HepG2 (cell line): ENCODE results near the gene BEST2. TPM values are rescaled to one million over a fixed set of nuclear protein-coding genes. Genes with fewer than 3 reads are reported as not detected.

ENCODE experiments used
- ATAC-seq: fragments of 200-7000 bp; cut with Tn5 transposase; 3 replicates; pipeline ENCODE4 v1.9.1; 2020; ENCODE audit warnings: mild to moderate bottlenecking, moderate library complexity
- BruUV-seq: library from RNA; stranded (reverse); fragments of 400-500 nt; replicated peaks from 2 replicates; lab custom pipeline; 2021; lab: Mats Ljungman, UMichigan
- CTCF ChIA-PET: fragments of 300-600 bp; formaldehyde crosslinking; extraction: SDS; loops from one replicate; lab custom pipeline; 2021; ENCODE audit warnings: low total read pairs, inconsistent platforms, low intra/inter-chr PET ratio; lab: Yijun Ruan, JAX
- POLR2A ChIA-PET: fragments of 350-600 bp; sonication (Branson Sonifier 250); formaldehyde crosslinking; loops from one replicate; lab custom pipeline; 2020; ENCODE audit warnings: antibody characterized with exemption, inconsistent platforms; lab: Yijun Ruan, JAX
- DNase-seq: peaks from one replicate; pipeline ENCODE4 v3.0.0-alpha.2; 2015; ENCODE audit warnings: low spot score
- FAIRE-seq: peaks from 3 replicates; lab custom pipeline; 2011; peaks lifted over from hg19 to GRCh38; lab: Jason Lieb, UNC
- H2AFZ ChIP-seq: one replicate; pipeline ENCODE4 v1.6.1; 2011; ENCODE audit warnings: low read length, inconsistent platforms
- H3K27ac ChIP-seq: fragments of 300-600 bp; 3 replicates; pipeline ENCODE4 v1.8.0; 2011; ENCODE audit warnings: mixed run types, mild to moderate bottlenecking, mixed read lengths, low read length, inconsistent platforms; ENCODE audit not compliant: insufficient read depth; ENCODE audit errors: extremely low read length
- H3K27me3 ChIP-seq, 2 experiments: fragments of 200-600 bp in 1 of 2; 2 replicates in 1 of 2; 3 replicates in 1 of 2; pipeline versions ENCODE4 v1.6.0 to v1.8.0; 2011; ENCODE audit warnings: low read length in 2 of 2, mild to moderate bottlenecking in 2 of 2, moderate library complexity in 2 of 2, inconsistent platforms in 1 of 2; ENCODE audit not compliant: insufficient read depth in 2 of 2, control insufficient read depth in 1 of 2
- H3K36me3 ChIP-seq, 2 experiments: fragments of 200-600 bp in 1 of 2; replicated peaks in 1 of 2; 2 replicates in 1 of 2; 3 replicates in 1 of 2; pipeline versions ENCODE4 v1.5.1 to v1.8.0; 2011; ENCODE audit warnings: low read length in 2 of 2, inconsistent platforms in 1 of 2; ENCODE audit not compliant: insufficient read depth in 2 of 2, control insufficient read depth in 1 of 2
- H3K4me1 ChIP-seq: 2 replicates; pipeline ENCODE4 v1.5.1; 2012; ENCODE audit warnings: low read length, inconsistent platforms; ENCODE audit not compliant: insufficient read depth
- H3K4me2 ChIP-seq: 2 replicates; pipeline ENCODE4 v1.6.0; 2011; ENCODE audit warnings: low read depth, low read length, inconsistent platforms
- H3K4me3 ChIP-seq, 3 experiments: fragments of 200-600 bp in 1 of 3; sonication (generic), shearing (Covaris generic) in 1 of 3; replicated peaks in 1 of 3; 2 replicates each; pipeline ENCODE4 v1.5.1; 2011 to 2016; ENCODE audit warnings: low read length in 3 of 3, inconsistent platforms in 2 of 3, low read depth in 2 of 3, mild to moderate bottlenecking in 2 of 3, control low read depth in 1 of 3, mixed read lengths in 1 of 3; ENCODE audit not compliant: insufficient read depth in 1 of 3
- H3K79me2 ChIP-seq: one replicate; pipeline ENCODE4 v1.6.1; 2011; ENCODE audit warnings: low read length, inconsistent platforms; ENCODE audit not compliant: insufficient read depth
- H3K9ac ChIP-seq: 2 replicates; pipeline ENCODE4 v1.6.0; 2011; ENCODE audit warnings: mild to moderate bottlenecking, low read depth, low read length, inconsistent platforms; ENCODE audit not compliant: insufficient read depth
- H3K9me3 ChIP-seq: 2 replicates; pipeline ENCODE4 v1.5.1; 2012; ENCODE audit warnings: mild to moderate bottlenecking, low read length
- H4K20me1 ChIP-seq: 2 replicates; pipeline ENCODE4 v1.6.0; 2011; ENCODE audit warnings: inconsistent platforms, mild to moderate bottlenecking, low read length, moderate library complexity; ENCODE audit not compliant: insufficient read depth
- EP300 ChIP-seq, 3 experiments: sonication (generic) in 1 of 3; formaldehyde crosslinking in 1 of 3; IDR thresholded peaks; 2 replicates each; pipeline versions ENCODE4 v1.5.1 to v1.6.1; 2011 to 2020; ENCODE audit warnings: low read depth in 2 of 3, low read length in 2 of 3, borderline replicate concordance in 1 of 3, improper control_type of control experiment in 1 of 3, mild to moderate bottlenecking in 1 of 3, missing genetic modification reagents in 1 of 3, moderate library complexity in 1 of 3
- GPN1 ChIP-seq: sonication (generic); formaldehyde crosslinking; IDR thresholded peaks from 2 replicates; pipeline ENCODE4 v1.5.1; 2020; ENCODE audit warnings: missing genetic modification reagents, borderline replicate concordance
- KMT2A ChIP-seq: sonication (generic); formaldehyde crosslinking; IDR thresholded peaks from 2 replicates; pipeline ENCODE4 v1.4.0; 2020; ENCODE audit warnings: missing genetic modification reagents
- MED1 ChIP-seq: sonication (generic); formaldehyde crosslinking; IDR thresholded peaks from 2 replicates; pipeline ENCODE4 v1.4.0; 2020; ENCODE audit warnings: missing genetic modification reagents
- MYC ChIP-seq: sonication (generic); formaldehyde crosslinking; IDR thresholded peaks from 2 replicates; pipeline ENCODE4 v1.9.0; 2021; ENCODE audit warnings: missing genetic modification reagents, borderline replicate concordance
- NFIC ChIP-seq: IDR thresholded peaks from 2 replicates; pipeline ENCODE4 v1.6.1; 2012; ENCODE audit warnings: mild to moderate bottlenecking, low read length, inconsistent platforms
- RBM39 ChIP-seq: fragments of 200-400 bp; formaldehyde crosslinking; IDR thresholded peaks from one replicate; pipeline ENCODE4 v1.6.1; 2018; ENCODE audit warnings: antibody characterized with exemption, mild to moderate bottlenecking, low read depth, low read length; ENCODE audit not compliant: poor library complexity, severe bottlenecking
- SAFB2 ChIP-seq: sonication (generic); formaldehyde crosslinking; IDR thresholded peaks from 2 replicates; pipeline ENCODE4 v1.5.1; 2020; ENCODE audit warnings: missing genetic modification reagents, low read depth, mild to moderate bottlenecking, borderline replicate concordance
- SP4 ChIP-seq: sonication (generic); formaldehyde crosslinking; IDR thresholded peaks from 2 replicates; pipeline ENCODE4 v1.8.1; 2023; ENCODE audit warnings: mild to moderate bottlenecking, missing genetic modification reagents
- TCF7 ChIP-seq: sonication (generic); IDR thresholded peaks from 2 replicates; pipeline ENCODE4 v1.6.1; 2016; ENCODE audit warnings: antibody characterized with exemption, low read depth
- ZBTB38 ChIP-seq: sonication (generic); formaldehyde crosslinking; IDR thresholded peaks from 2 replicates; pipeline ENCODE4 v1.5.1; 2020; ENCODE audit warnings: mild to moderate bottlenecking, missing genetic modification reagents
- ZEB1 ChIP-seq: IDR thresholded peaks from 2 replicates; pipeline ENCODE4 v1.6.1; 2012; ENCODE audit warnings: mild to moderate bottlenecking, low read depth, inconsistent platforms; ENCODE audit not compliant: insufficient replicate concordance
- ZNF292 ChIP-seq: sonication (generic); formaldehyde crosslinking; IDR thresholded peaks from 2 replicates; pipeline ENCODE4 v1.8.1; 2022; ENCODE audit warnings: mild to moderate bottlenecking, low read depth, missing genetic modification reagents, borderline replicate concordance
- ZNF326 ChIP-seq: sonication (generic); formaldehyde crosslinking; IDR thresholded peaks from 2 replicates; pipeline ENCODE4 v1.4.0; 2020; ENCODE audit warnings: missing genetic modification reagents, borderline replicate concordance
- ZNF335 ChIP-seq: sonication (generic); formaldehyde crosslinking; IDR thresholded peaks from 2 replicates; pipeline ENCODE4 v1.4.0; 2020; ENCODE audit warnings: missing genetic modification reagents
- ZNF792 ChIP-seq: IDR thresholded peaks from 2 replicates; pipeline ENCODE4 v1.6.1; 2016
- ZNF879 ChIP-seq: sonication (generic); formaldehyde crosslinking; IDR thresholded peaks from 2 replicates; pipeline ENCODE4 v1.8.1; 2023; ENCODE audit warnings: missing genetic modification reagents
- WGBS: methylation state at CpG from one replicate; pipeline ENCODE4 v1.1.6; 2017; ENCODE audit warnings: low lambda C conversion rate; 5-methylcytosine and 5-hydroxymethylcytosine counted together
- in situ Hi-C: cut with HindIII; loops from 2 replicates; pipeline ENCODE4 v1.10.0; 2017; ENCODE audit warnings: low pct_unique_long_range_greater_than_20kb; ENCODE audit not compliant: extremely low pct_ligation_motif_present
- intact Hi-C: fragments of 100-400 bp; cut with micrococcal nuclease; formaldehyde crosslinking; loops from one replicate; pipeline ENCODE4 v1.10.0; 2022; ENCODE audit not compliant: unreplicated experiment
- polyA plus RNA-seq, 8 experiments: library from polyadenylated mRNA; depleted of rRNA in 3 of 8; stranded (reverse) in 7 of 8; unstranded in 1 of 8; fragments of >200 nt; fragmentation: Illumina TruSeq in 4 of 8; extraction: Trizol in 4 of 8; gene quantifications; 2 replicates each; pipeline versions ENCODE4 v1.2.1 to v1.2.3, GENCODE V29; 2011 to 2016; ENCODE audit warnings: low read depth in 4 of 8, missing spikeins in 1 of 8, mixed read lengths in 1 of 8; ENCODE audit not compliant: insufficient read depth in 1 of 8
- total RNA-seq, 5 experiments: library from RNA; depleted of rRNA; stranded (reverse); fragments of >200 nt; fragmentation: Illumina TruSeq; extraction: Trizol; gene quantifications; 2 replicates each; pipeline ENCODE4 v1.2.3, GENCODE V29; 2016; ENCODE audit warnings: low read depth in 1 of 5
- TF ChIP-seq, protein P1 (sequence below): IDR thresholded peaks from 2 replicates; pipeline ENCODE4 v1.6.1; 2016; ENCODE audit warnings: control low read depth

Gene BEST2
- total and polyA plus RNA-seq, 2 of the 13 experiments (the other 11 are each of a cell fraction or from before 2014, with no cell fraction given) = not detected

DNA sequence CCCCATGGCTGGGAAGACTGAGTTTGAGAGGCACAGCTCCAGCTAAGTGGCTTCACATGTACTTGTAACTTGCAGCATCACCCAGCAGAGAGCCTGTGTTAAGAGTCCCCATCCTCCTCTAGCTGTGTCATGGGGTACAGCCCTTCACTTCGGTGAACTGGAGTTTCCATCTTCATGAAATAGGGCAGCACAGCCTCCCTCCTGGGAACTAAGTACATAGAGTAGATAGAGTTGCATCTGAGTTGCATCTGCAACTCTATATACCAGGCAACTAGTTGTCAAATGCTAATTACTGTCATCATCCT is 48.8 kb downstream of the BEST2 start:
- CTCF ChIA-PET = no interaction called here
- Histone ChIP-seq H2AFZ (no peak overlapping the region), H3K79me2 (peaks cover 14% of the 10 kb centered on the region), H3K27ac (peak overlapping the region; percentile 92), H3K9ac (peak overlapping the region; percentile 99), H3K4me3 (peak overlapping the region; percentile 81 to 100 (median 93)), H3K4me1 (peaks cover 33% of the 10 kb centered on the region), H3K9me3 (no peaks in the 10 kb centered on the region), H3K4me2 (peak overlapping the region; percentile 88), H3K27me3 (no peaks in the 10 kb centered on the region; a peak in 1 of 5 replicates), H3K36me3 (peaks cover 2 to 12% of the 10 kb centered on the region in 2 experiments; a peak in 4 of 5 replicates), H4K20me1 (peaks cover 5% of the 10 kb centered on the region; the same call in 1 of the 2 replicates)
- POLR2A ChIA-PET = interaction anchor here (0.7 to 4.0 kb wide), 7 partner anchors 8 to 67 kb away, joined by 3 to 47 read pairs (median 3); partner anchors contain the start of genes GET3 and JUNB
- no peak for DNase-seq
- 80% methylated on average over 1 of the region's 1 CpG for WGBS
- BruUV-seq = no TSS peak
- FAIRE-seq = no peak
- no peak for ATAC-seq
- intact Hi-C loops = no loop called here
- in situ Hi-C loops = loop anchor here (5.0 kb wide), 1 partner anchor 33 kb away; no protein-coding TSS in a partner anchor
- TF ChIP-seq KMT2A (no peak), ZNF292 (no peak), SP4 (CRISPR knock-in tag) (0 out of 2 replicates have a peak, but pooled peaks have one; percentile 10)

DNA sequence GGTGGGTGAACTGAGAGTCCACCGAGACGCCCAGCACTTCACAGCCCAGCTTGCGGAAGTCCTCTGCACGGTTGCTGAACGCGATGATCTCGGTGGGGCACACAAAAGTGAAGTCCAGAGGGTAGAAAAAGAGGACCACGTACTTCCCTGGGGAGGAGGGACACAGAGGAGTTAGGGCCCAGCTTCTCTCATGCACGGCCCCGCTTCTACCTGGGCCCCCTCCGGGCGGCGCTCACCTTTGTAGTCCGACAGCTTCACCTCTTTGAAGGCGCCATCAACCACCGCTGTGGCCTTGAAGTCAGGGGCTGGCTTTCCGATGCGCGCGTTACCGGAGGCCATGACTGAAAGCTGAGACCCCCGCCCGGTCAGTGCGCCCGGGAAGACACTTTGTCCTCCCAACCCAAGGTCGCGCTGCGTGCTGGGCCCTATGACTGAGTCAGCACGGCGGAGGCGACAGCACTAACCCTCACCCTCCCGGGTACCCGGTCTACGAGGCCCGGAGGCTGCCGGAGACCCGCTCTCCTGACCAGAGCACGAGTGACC is 49.4 kb downstream of the BEST2 start:
- DNase-seq (peak; percentile 27), ATAC-seq (peak; percentile 47), FAIRE-seq (no peak)
- POLR2A ChIA-PET = interaction anchor here (0.8 to 4.0 kb wide), 6 partner anchors 9 to 68 kb away, joined by 3 to 47 read pairs (median 4); partner anchors contain the start of genes GET3 and JUNB
- H3K36me3 ChIP-seq = peaks cover 2 to 12% of the 10 kb centered on the region in 2 experiments; a peak in 4 of 5 replicates
- H3K4me2 ChIP-seq = peak overlapping the region; percentile 88
- H3K4me1 ChIP-seq = peaks cover 28% of the 10 kb centered on the region
- in situ Hi-C loops (loop anchor here (5.0 kb wide), 1 partner anchor 34 kb away; no protein-coding TSS in a partner anchor), intact Hi-C loops (no loop called here)
- H4K20me1 ChIP-seq = peaks cover 5% of the 10 kb centered on the region; the same call in 1 of the 2 replicates
- TSS peak; percentile 58 for BruUV-seq
- 0% methylated on average over 7 of the region's 38 CpGs for WGBS
- peak overlapping the region; percentile 99 for H3K9ac ChIP-seq
- peaks cover 14% of the 10 kb centered on the region for H3K79me2 ChIP-seq
- H3K4me3 ChIP-seq = peak overlapping the region; percentile 81 to 100 (median 93)
- H2AFZ ChIP-seq = no peak overlapping the region
- no peaks in the 10 kb centered on the region; a peak in 1 of 5 replicates for H3K27me3 ChIP-seq
- peak overlapping the region; percentile 92 for H3K27ac ChIP-seq
- no peaks in the 10 kb centered on the region for H3K9me3 ChIP-seq
- CTCF ChIA-PET = interaction anchor here (1.6 kb wide), 1 partner anchor 35 kb away, joined by 4 read pairs; no protein-coding TSS in a partner anchor
- TF ChIP-seq, protein P1, sequence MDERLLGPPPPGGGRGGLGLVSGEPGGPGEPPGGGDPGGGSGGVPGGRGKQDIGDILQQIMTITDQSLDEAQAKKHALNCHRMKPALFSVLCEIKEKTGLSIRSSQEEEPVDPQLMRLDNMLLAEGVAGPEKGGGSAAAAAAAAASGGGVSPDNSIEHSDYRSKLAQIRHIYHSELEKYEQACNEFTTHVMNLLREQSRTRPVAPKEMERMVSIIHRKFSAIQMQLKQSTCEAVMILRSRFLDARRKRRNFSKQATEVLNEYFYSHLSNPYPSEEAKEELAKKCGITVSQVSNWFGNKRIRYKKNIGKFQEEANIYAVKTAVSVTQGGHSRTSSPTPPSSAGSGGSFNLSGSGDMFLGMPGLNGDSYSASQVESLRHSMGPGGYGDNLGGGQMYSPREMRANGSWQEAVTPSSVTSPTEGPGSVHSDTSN = no peak
- no peak for TF ChIP-seq ZNF879
- no peak for TF ChIP-seq NFIC
- TF ChIP-seq ZNF792 (CRISPR knock-in tag) = no peak
- TF ChIP-seq TCF7 = peak; percentile 66; the same call in 1 of the 2 replicates
- TF ChIP-seq RBM39 = no peak
- TF ChIP-seq MED1 (CRISPR knock-in tag) = no peak
- TF ChIP-seq SAFB2 = 0 out of 2 replicates have a peak, but pooled peaks have one; percentile 5
- no peak for TF ChIP-seq ZEB1
- TF ChIP-seq ZBTB38 (CRISPR knock-in tag) = no peak
- no peak for TF ChIP-seq GPN1 (CRISPR knock-in tag)
- no peak for TF ChIP-seq MYC (CRISPR knock-in tag)
- no peak for TF ChIP-seq ZNF335
- no peak for TF ChIP-seq ZNF326 (CRISPR knock-in tag)
- no peak for TF ChIP-seq EP300 (IDR thresholded peaks at IDR 0.05; ENCODE audit: low read depth in 2 of 2, low read length in 2 of 2)
- no peak; the same call in 1 of the 2 replicates for TF ChIP-seq EP300 (CRISPR knock-in tag; IDR thresholded peaks at IDR 0.05; ENCODE audit: borderline replicate concordance)
